ENCODE results near the gene RND2. TPM values are rescaled to one million over a fixed set of nuclear protein-coding genes. Genes with fewer than 3 reads are reported as not detected.

The RND2 gene
- total and polyA plus RNA-seq, 2 of the 13 experiments (the other 11 are each of a cell fraction or from before 2014, with no cell fraction given) = 0.05 to 0.11 TPM

- 0 out of 2 replicates have a peak, but pooled peaks have one; percentile 10 for TF ChIP-seq E2F2 (CRISPR knock-in tag; IDR thresholded peaks at IDR 0.05; ENCODE audit: borderline replicate concordance)
- TF ChIP-seq ZMYM3 (CRISPR knock-in tag; IDR thresholded peaks at IDR 0.05) = no peak
- no peak for TF ChIP-seq RAD51 (IDR thresholded peaks at IDR 0.05; ENCODE audit: borderline replicate concordance)
- no peak for TF ChIP-seq RORA (CRISPR knock-in tag; IDR thresholded peaks at IDR 0.05)
- TF ChIP-seq BHLHE40 (IDR thresholded peaks at IDR 0.05; ENCODE audit: low read length) = 0 out of 2 replicates have a peak, but pooled peaks have one; percentile 9
- TF ChIP-seq ZNF432 (CRISPR knock-in tag; IDR thresholded peaks at IDR 0.05; ENCODE audit: borderline replicate concordance) = no peak
- TF ChIP-seq HMGA1 (CRISPR knock-in tag; conservative IDR thresholded peaks at IDR 0.05) = no peak
- TF ChIP-seq CREB3 (CRISPR knock-in tag; IDR thresholded peaks at IDR 0.05) = no peak
- peak; percentile 28; the same call in 1 of the 2 replicates for TF ChIP-seq NFAT5 (CRISPR knock-in tag; IDR thresholded peaks at IDR 0.05)
- no peak for TF ChIP-seq ZNF20 (CRISPR knock-in tag; IDR thresholded peaks at IDR 0.05)
- no peak for TF ChIP-seq LRRFIP1 (CRISPR knock-in tag; conservative IDR thresholded peaks at IDR 0.05)
- TF ChIP-seq GMEB1 (CRISPR knock-in tag; IDR thresholded peaks at IDR 0.05; ENCODE audit: borderline replicate concordance) = no peak
- TF ChIP-seq CC2D1A (CRISPR knock-in tag; IDR thresholded peaks at IDR 0.05) = no peak
- no peak for TF ChIP-seq ASH2L (IDR thresholded peaks at IDR 0.05; ENCODE audit: insufficient read length, low read depth, low read length)
- no peak for TF ChIP-seq NFYC (CRISPR knock-in tag; IDR thresholded peaks at IDR 0.05)
- TF ChIP-seq ARNTL (CRISPR knock-in tag; IDR thresholded peaks at IDR 0.05) = no peak
- TF ChIP-seq ZNF674 (CRISPR knock-in tag; IDR thresholded peaks at IDR 0.05; ENCODE audit: low read depth) = no peak
Observed at GRCh38 chr17:42979511-42980273, 45.3 kb upstream of the RND2 start, which contains the start of gene PTGES3L (continued).

Data from HepG2 (cell line).